ENCODE data around the gene TTC23L. TPM values are rescaled to one million over a fixed set of nuclear protein-coding genes. Genes with fewer than 3 reads are reported as not detected.

Gene TTC23L
- total RNA-seq, 2 donors from 2014 or later, result 0.74 TPM; not detected in 1

- DNase-seq (ENCODE audit: low spot score), result no peak
- intact Hi-C loops (cut with DNase I), result no loop called here
Observed at GRCh38 chr5:34865091-34865490, 26.1 kb downstream of the TTC23L start.

- peak; percentile 81 for DNase-seq (ENCODE audit: low spot score)
- intact Hi-C loops (cut with DNase I), result no loop called here
Observed at GRCh38 chr5:34866989-34867471, 28.1 kb downstream of the TTC23L start.

DNA sequence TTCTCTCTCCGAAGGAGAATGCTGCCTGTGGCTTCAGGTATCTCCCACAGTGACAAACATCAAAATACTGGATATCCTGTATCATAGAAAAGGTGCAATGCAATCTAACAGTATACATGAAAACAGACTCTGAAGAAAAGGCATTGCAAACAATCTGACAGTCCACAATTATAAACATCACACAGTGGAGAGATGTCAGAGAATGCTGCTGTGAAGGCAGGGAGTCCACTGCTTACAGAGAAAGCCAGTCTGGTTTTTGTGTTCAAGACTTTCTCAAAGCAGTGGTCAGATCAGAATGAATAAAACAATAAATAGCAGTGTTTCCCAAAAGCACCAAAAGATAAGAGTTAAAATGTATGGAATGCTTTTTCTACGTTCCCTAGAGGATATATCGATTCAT is 28.7 kb downstream of the TTC23L start:
- intact Hi-C loops (cut with DNase I), result no loop called here
- no peak for DNase-seq (ENCODE audit: low spot score)

DNA sequence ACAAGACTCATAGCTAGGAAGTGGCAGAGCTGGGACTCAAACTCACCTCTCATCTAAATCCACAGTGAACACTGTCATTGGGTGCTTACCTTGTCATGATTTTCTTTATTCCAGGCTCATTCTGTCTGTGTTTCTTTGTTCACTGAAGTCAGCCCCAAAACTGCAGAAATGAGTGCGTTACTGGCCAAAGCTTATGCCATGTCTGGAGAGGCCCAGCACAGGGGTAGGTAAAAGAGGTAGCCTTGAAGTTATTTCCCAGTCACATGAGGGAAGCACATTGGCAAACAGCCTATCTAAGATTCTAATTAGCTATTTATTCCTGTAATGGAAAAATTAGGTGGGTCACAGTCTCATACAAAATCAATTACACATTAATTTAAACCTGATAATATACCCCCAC is 29.8 kb downstream of the TTC23L start:
- intact Hi-C loops (cut with DNase I), result no loop called here
- no peak for DNase-seq (ENCODE audit: low spot score)

DNA sequence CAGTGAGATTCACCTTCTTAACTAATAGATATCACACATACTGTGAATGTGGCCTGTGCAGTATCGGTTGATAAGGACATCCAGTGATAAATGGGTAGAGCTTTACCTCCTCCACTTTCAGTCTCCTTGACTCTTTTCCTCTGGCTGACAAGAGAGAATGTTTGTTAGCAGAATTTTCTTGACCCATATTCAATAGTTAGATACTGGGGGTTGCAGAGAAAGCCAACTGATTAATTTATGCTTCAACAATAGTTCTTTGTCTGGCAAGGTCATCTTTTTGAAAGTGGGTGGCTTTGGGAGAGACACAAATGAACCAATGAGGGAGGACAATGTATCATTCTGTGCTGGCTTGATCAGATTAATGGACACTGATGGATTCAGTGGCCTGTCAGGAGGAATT is 30.3 kb downstream of the TTC23L start:
- intact Hi-C loops (cut with DNase I), result no loop called here
- DNase-seq (ENCODE audit: low spot score), result no peak

- intact Hi-C loops (cut with DNase I), result no loop called here
Observed at GRCh38 chr5:34870382-34870781, 31.4 kb downstream of the TTC23L start.

DNA sequence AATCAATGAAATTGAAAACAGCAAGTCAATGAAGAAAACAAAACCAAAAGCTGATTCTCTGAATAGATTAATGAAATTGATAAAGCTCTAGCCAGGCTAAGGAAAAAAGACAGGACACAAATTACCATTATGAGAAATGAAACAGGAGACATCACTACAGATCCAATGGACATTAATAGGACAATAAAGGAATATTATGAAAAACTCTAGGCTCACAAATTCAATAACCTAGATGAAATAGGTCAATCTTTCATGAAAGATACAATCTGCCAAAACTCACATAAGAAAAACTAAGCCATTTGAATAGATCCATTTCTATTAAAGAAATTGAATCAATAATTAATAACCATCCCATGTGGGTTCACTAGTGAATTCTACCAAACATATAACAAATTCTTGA is 37.3 kb downstream of the TTC23L start:
- intact Hi-C loops (cut with DNase I), result no loop called here
- no peak for DNase-seq (ENCODE audit: low spot score)

More at GRCh38 chr5:34870382-34870781, 31.4 kb downstream of the TTC23L start:
- no peak for DNase-seq (ENCODE audit: low spot score)

- no peak for DNase-seq (ENCODE audit: low spot score)
- intact Hi-C loops (cut with DNase I), result no loop called here
Observed at GRCh38 chr5:34881246-34881645, 42.3 kb downstream of the TTC23L start.

DNA sequence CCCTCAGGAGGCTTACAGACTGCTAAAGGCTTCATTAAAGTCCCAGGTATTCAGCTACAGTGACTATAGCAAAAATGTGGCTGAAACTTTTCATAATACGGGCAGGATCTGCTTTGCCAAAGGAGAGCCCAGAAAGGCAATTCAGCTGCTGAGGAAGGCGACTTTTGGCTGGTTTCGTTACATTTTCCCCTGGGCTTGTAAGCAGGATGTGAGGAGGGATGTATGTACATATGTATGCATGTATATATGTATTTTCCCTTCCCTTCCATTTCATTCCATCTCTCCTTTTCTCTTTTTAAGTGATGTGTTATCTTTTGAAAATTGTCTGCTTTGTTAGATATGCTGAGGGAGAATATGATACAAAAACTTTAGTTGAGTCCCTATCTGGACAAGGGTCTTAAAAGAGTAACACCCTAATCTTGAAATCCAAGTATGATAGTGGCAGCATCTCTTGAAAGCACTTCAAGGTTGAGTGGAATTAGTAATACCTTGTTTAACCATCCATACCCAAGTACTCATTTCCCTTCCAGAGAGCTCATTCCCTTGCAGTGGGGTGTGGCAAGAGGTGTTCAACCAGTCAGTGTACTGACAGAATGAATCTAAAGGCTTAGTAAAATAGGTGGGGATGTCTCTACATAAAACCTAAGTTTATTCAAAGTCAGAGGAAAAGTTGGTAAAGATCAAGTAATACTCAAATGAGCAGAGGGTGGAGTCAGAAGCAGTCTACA is 47.6 kb downstream of the TTC23L start:
- intact Hi-C loops (cut with DNase I), result no loop called here
- DNase-seq (ENCODE audit: low spot score), result no peak

GRCh38 chr5:34889394-34889793 is 50.4 kb downstream of the TTC23L start:
- no peak for DNase-seq (ENCODE audit: low spot score)
- intact Hi-C loops (cut with DNase I), result no loop called here

DNA sequence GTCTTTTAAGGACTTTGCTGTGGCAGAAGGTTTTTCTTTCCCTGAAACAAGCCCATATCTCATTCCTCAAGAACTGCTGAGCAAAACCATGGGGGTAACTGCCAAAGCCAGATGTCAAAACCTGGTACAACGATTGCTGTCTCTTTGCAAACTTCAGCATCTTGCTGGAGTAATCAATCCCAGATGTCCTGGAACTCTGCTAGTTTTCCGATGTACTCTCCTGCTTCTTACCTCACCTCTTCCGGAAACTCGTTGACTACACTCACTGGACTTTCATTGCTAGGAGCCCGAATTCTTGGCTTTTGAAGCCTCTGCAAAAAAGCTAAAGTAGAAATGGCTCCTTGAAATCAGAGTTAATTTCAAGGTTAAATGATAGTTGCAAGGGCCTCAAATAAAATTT is 53.0 kb downstream of the TTC23L start:
- intact Hi-C loops (cut with DNase I), result no loop called here
- no peak for DNase-seq (ENCODE audit: low spot score)

GRCh38 chr5:34892414-34892813 is 53.5 kb downstream of the TTC23L start:
- intact Hi-C loops (cut with DNase I), result no loop called here
- no peak for DNase-seq (ENCODE audit: low spot score)

- intact Hi-C loops (cut with DNase I), result loop anchor here in 1 of 2 donors (2.0 kb wide), 1 partner anchor 410 kb away; no protein-coding TSS in a partner anchor
Observed at GRCh38 chr5:34894716-34895115, 55.8 kb downstream of the TTC23L start.

GRCh38 chr5:34895641-34896419 is 56.9 kb downstream of the TTC23L start:
- DNase-seq (ENCODE audit: low spot score), result no peak
- intact Hi-C loops (cut with DNase I), result loop anchor here in 1 of 2 donors (2.0 kb wide), 1 partner anchor 411 kb away; no protein-coding TSS in a partner anchor

More at GRCh38 chr5:34894716-34895115, 55.8 kb downstream of the TTC23L start:
- no peak for DNase-seq (ENCODE audit: low spot score)

- DNase-seq (ENCODE audit: low spot score), result no peak
- intact Hi-C loops (cut with DNase I), result loop anchor here in 1 of 2 donors (2.0 kb wide), 2 partner anchors 375 to 413 kb away; no protein-coding TSS in a partner anchor
Observed at GRCh38 chr5:34897646-34898045, 58.7 kb downstream of the TTC23L start.

DNA sequence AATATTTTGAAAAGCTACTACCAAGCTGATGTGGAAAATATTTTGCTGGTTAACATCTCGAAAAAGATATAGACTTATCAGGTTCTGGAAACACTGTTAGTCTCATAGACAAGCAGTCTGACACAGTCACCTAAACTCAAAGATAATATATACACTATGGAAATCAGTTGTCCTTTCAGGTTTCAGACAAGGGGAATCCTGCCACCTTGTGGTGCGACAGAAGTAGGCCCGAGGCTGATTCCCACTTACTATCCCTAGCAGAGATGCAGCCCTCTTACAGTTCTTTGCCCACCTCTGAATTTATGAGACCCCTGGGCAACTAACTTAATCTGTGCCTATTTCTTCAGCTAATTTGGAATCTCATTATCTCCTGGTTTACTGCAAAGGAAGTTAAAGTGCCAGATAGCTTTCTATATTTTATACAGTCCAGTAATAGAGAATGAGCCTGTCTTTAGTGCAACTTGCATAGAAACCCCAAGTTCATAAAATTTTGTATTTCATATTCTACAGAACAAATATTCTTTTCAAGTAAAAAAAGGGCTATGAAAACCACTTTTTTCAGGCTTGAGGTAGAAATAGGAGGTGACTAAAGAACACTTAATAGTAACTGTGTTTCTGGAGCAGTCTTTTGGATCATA is 59.4 kb downstream of the TTC23L start:
- no peak for DNase-seq (ENCODE audit: low spot score)
- intact Hi-C loops (cut with DNase I), result loop anchor here in 1 of 2 donors (2.0 kb wide), 2 partner anchors 376 to 414 kb away; no protein-coding TSS in a partner anchor

DNA sequence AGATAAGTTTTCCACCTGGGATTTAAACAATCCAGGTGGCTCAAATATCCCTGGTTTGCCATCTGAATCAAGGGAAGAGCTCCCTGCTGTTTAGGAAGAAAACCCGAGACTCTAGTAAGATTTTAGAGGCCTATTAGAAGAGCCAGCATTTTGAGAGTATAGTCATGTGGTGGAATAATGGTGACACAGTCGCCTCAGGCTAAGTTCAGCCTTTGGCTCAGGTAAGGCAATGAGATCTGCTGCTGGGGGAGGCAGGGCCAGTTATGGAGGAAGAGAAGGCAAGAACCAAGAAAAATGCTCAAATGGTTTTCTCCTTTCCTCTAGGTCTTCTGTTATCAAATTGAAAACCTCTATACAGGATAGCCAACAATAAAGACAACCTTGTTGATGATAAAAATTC is 60.1 kb downstream of the TTC23L start:
- no peak for DNase-seq (ENCODE audit: low spot score)
- intact Hi-C loops (cut with DNase I), result loop anchor here in 1 of 2 donors (2.0 kb wide), 2 partner anchors 376 to 414 kb away; no protein-coding TSS in a partner anchor

- intact Hi-C loops (cut with DNase I), result no loop called here
- no peak for DNase-seq (ENCODE audit: low spot score)
Observed at GRCh38 chr5:34900652-34901051, 61.7 kb downstream of the TTC23L start.

- intact Hi-C loops (cut with DNase I), result no loop called here
- DNase-seq (ENCODE audit: low spot score), result no peak
Observed at GRCh38 chr5:34903260-34903659, 64.3 kb downstream of the TTC23L start.

- intact Hi-C loops (cut with DNase I), result no loop called here
- no peak for DNase-seq (ENCODE audit: low spot score)
Observed at GRCh38 chr5:34905564-34905963, 66.6 kb downstream of the TTC23L start.
